ENCODE results near the gene LRFN4.

Gene LRFN4

GRCh38 chr11:66886671-66887221, 29.9 kb downstream of the LRFN4 start:
- Histone ChIP-seq H3K4me1 (ENCODE audit: insufficient read depth, low read length) (peaks cover 16% of the 10 kb centered on the region), H3K36me3 (ENCODE audit: insufficient read depth, low read length) (no peaks in the 10 kb centered on the region), H3K27me3 (ENCODE audit: insufficient read depth, low read length) (no peaks in the 10 kb centered on the region), H2AFZ (ENCODE audit: low read depth, low read length) (no peak overlapping the region), H3K4me3 (ENCODE audit: low read length) (no peak overlapping the region), H3K9me3 (ENCODE audit: low read length) (no peaks in the 10 kb centered on the region)

- Histone ChIP-seq H3K4me3 (ENCODE audit: low read length) (no peak overlapping the region), H2AFZ (ENCODE audit: low read depth, low read length) (no peak overlapping the region), H3K36me3 (ENCODE audit: insufficient read depth, low read length) (no peaks in the 10 kb centered on the region), H3K4me1 (ENCODE audit: insufficient read depth, low read length) (peaks cover 10% of the 10 kb centered on the region), H3K27me3 (ENCODE audit: insufficient read depth, low read length) (no peaks in the 10 kb centered on the region), H3K9me3 (ENCODE audit: low read length) (no peaks in the 10 kb centered on the region)
Observed at GRCh38 chr11:66887526-66887925, 30.7 kb downstream of the LRFN4 start.

- H2AFZ ChIP-seq (ENCODE audit: low read depth, low read length) = no peak overlapping the region
- no peaks in the 10 kb centered on the region for H3K9me3 ChIP-seq (ENCODE audit: low read length)
- no peaks in the 10 kb centered on the region for H3K36me3 ChIP-seq (ENCODE audit: insufficient read depth, low read length)
- no peaks in the 10 kb centered on the region for H3K27me3 ChIP-seq (ENCODE audit: insufficient read depth, low read length)
- H3K4me3 ChIP-seq (ENCODE audit: low read length) = no peak overlapping the region
- peaks cover 4% of the 10 kb centered on the region for H3K4me1 ChIP-seq (ENCODE audit: insufficient read depth, low read length)
Observed at GRCh38 chr11:66888282-66888681, 31.4 kb downstream of the LRFN4 start.

- no peaks in the 10 kb centered on the region for H3K27me3 ChIP-seq (ENCODE audit: insufficient read depth, low read length)
- H3K36me3 ChIP-seq (ENCODE audit: insufficient read depth, low read length) = no peaks in the 10 kb centered on the region
- no peak overlapping the region for H2AFZ ChIP-seq (ENCODE audit: low read depth, low read length)
- no peak overlapping the region for H3K4me3 ChIP-seq (ENCODE audit: low read length)
- H3K9me3 ChIP-seq (ENCODE audit: low read length) = no peaks in the 10 kb centered on the region
- H3K4me1 ChIP-seq (ENCODE audit: insufficient read depth, low read length) = peaks cover 4% of the 10 kb centered on the region
Observed at GRCh38 chr11:66889960-66890359, 33.1 kb downstream of the LRFN4 start.

GRCh38 chr11:66891851-66892660, 35.2 kb downstream of the LRFN4 start:
- Histone ChIP-seq H3K27me3 (ENCODE audit: insufficient read depth, low read length) (no peaks in the 10 kb centered on the region), H3K36me3 (ENCODE audit: insufficient read depth, low read length) (no peaks in the 10 kb centered on the region), H3K4me3 (ENCODE audit: low read length) (no peak overlapping the region), H2AFZ (ENCODE audit: low read depth, low read length) (no peak overlapping the region), H3K4me1 (ENCODE audit: insufficient read depth, low read length) (peaks cover 4% of the 10 kb centered on the region), H3K9me3 (ENCODE audit: low read length) (no peaks in the 10 kb centered on the region)

GRCh38 chr11:66892911-66893310, 36.0 kb downstream of the LRFN4 start:
- H3K27me3 ChIP-seq (ENCODE audit: insufficient read depth, low read length) = no peaks in the 10 kb centered on the region
- H3K4me3 ChIP-seq (ENCODE audit: low read length) = no peak overlapping the region
- H2AFZ ChIP-seq (ENCODE audit: low read depth, low read length) = no peak overlapping the region
- no peaks in the 10 kb centered on the region for H3K9me3 ChIP-seq (ENCODE audit: low read length)
- H3K36me3 ChIP-seq (ENCODE audit: insufficient read depth, low read length) = no peaks in the 10 kb centered on the region
- peaks cover 4% of the 10 kb centered on the region for H3K4me1 ChIP-seq (ENCODE audit: insufficient read depth, low read length)

- Histone ChIP-seq H3K4me3 (ENCODE audit: low read length) (no peak overlapping the region), H3K4me1 (ENCODE audit: insufficient read depth, low read length) (peaks cover 4% of the 10 kb centered on the region), H3K27me3 (ENCODE audit: insufficient read depth, low read length) (no peaks in the 10 kb centered on the region), H3K36me3 (ENCODE audit: insufficient read depth, low read length) (no peaks in the 10 kb centered on the region), H3K9me3 (ENCODE audit: low read length) (no peaks in the 10 kb centered on the region), H2AFZ (ENCODE audit: low read depth, low read length) (no peak overlapping the region)
Observed at GRCh38 chr11:66894141-66894540, 37.3 kb downstream of the LRFN4 start.

GRCh38 chr11:66901964-66902390, 45.1 kb downstream of the LRFN4 start:
- Histone ChIP-seq H3K9me3 (ENCODE audit: low read length) (no peaks in the 10 kb centered on the region), H3K4me1 (ENCODE audit: insufficient read depth, low read length) (no peaks in the 10 kb centered on the region), H3K36me3 (ENCODE audit: insufficient read depth, low read length) (no peaks in the 10 kb centered on the region)

GRCh38 chr11:66902486-66903177, 45.8 kb downstream of the LRFN4 start:
- Histone ChIP-seq H3K4me3 (ENCODE audit: low read length) (no peak overlapping the region), H3K9me3 (ENCODE audit: low read length) (no peaks in the 10 kb centered on the region), H3K36me3 (ENCODE audit: insufficient read depth, low read length) (no peaks in the 10 kb centered on the region), H2AFZ (ENCODE audit: low read depth, low read length) (no peak overlapping the region), H3K4me1 (ENCODE audit: insufficient read depth, low read length) (peaks cover 1% of the 10 kb centered on the region), H3K27me3 (ENCODE audit: insufficient read depth, low read length) (no peaks in the 10 kb centered on the region)

More at GRCh38 chr11:66901964-66902390, 45.1 kb downstream of the LRFN4 start:
- no peaks in the 10 kb centered on the region for H3K27me3 ChIP-seq (ENCODE audit: insufficient read depth, low read length)
- H3K4me3 ChIP-seq (ENCODE audit: low read length) = no peak overlapping the region
- no peak overlapping the region for H2AFZ ChIP-seq (ENCODE audit: low read depth, low read length)

- no peaks in the 10 kb centered on the region for H3K9me3 ChIP-seq (ENCODE audit: low read length)
- no peak overlapping the region for H3K4me3 ChIP-seq (ENCODE audit: low read length)
Observed at GRCh38 chr11:66904055-66904454, 47.2 kb downstream of the LRFN4 start.

GRCh38 chr11:66904561-66904960, 47.7 kb downstream of the LRFN4 start:
- H3K9me3 ChIP-seq (ENCODE audit: low read length) = no peaks in the 10 kb centered on the region
- H3K36me3 ChIP-seq (ENCODE audit: insufficient read depth, low read length) = no peaks in the 10 kb centered on the region
- no peaks in the 10 kb centered on the region for H3K27me3 ChIP-seq (ENCODE audit: insufficient read depth, low read length)
- H3K4me1 ChIP-seq (ENCODE audit: insufficient read depth, low read length) = peaks cover 7% of the 10 kb centered on the region
- H3K4me3 ChIP-seq (ENCODE audit: low read length) = no peak overlapping the region
- no peak overlapping the region for H2AFZ ChIP-seq (ENCODE audit: low read depth, low read length)

More at GRCh38 chr11:66904055-66904454, 47.2 kb downstream of the LRFN4 start:
- Histone ChIP-seq H2AFZ (ENCODE audit: low read depth, low read length) (no peak overlapping the region), H3K36me3 (ENCODE audit: insufficient read depth, low read length) (no peaks in the 10 kb centered on the region), H3K27me3 (ENCODE audit: insufficient read depth, low read length) (no peaks in the 10 kb centered on the region), H3K4me1 (ENCODE audit: insufficient read depth, low read length) (peaks cover 7% of the 10 kb centered on the region)

- H3K4me1 ChIP-seq (ENCODE audit: insufficient read depth, low read length) = peaks cover 7% of the 10 kb centered on the region
- H3K9me3 ChIP-seq (ENCODE audit: low read length) = no peaks in the 10 kb centered on the region
- no peak overlapping the region for H2AFZ ChIP-seq (ENCODE audit: low read depth, low read length)
- no peaks in the 10 kb centered on the region for H3K27me3 ChIP-seq (ENCODE audit: insufficient read depth, low read length)
- H3K4me3 ChIP-seq (ENCODE audit: low read length) = no peak overlapping the region
- no peaks in the 10 kb centered on the region for H3K36me3 ChIP-seq (ENCODE audit: insufficient read depth, low read length)
Observed at GRCh38 chr11:66904981-66905521, 48.2 kb downstream of the LRFN4 start.

- no peak overlapping the region for H3K4me3 ChIP-seq (ENCODE audit: low read length)
- H3K9me3 ChIP-seq (ENCODE audit: low read length) = no peaks in the 10 kb centered on the region
- H2AFZ ChIP-seq (ENCODE audit: low read depth, low read length) = no peak overlapping the region
- peaks cover 7% of the 10 kb centered on the region for H3K4me1 ChIP-seq (ENCODE audit: insufficient read depth, low read length)
- no peaks in the 10 kb centered on the region for H3K27me3 ChIP-seq (ENCODE audit: insufficient read depth, low read length)
- H3K36me3 ChIP-seq (ENCODE audit: insufficient read depth, low read length) = no peaks in the 10 kb centered on the region
Observed at GRCh38 chr11:66905631-66906030, 48.8 kb downstream of the LRFN4 start.
